Hematopoietic multipotent progenitor cell treated with erythropoietin and hydrocortisone succinate and interleukin-3 and kit ligand, for 8 days (in vitro differentiated cells): ENCODE results near the gene CHTF18.
"Not testable (repeated sequence)": the region's sequence is repeated elsewhere in the genome, so short reads cannot be mapped to it uniquely, and the experiment has no call there.

Experiments
- DNase-seq: peaks from one replicate; pipeline ENCODE4 v3.0.0-alpha.2; 2015

CHTF18 gene

GRCh38 chr16:788399-789126 lies at the start of gene CHTF18:
CHTF18 (plus strand) TSS chr16:788620; CDS start chr16:788685, 65 bp downstream.
- peak; percentile 89 for DNase-seq

DNA sequence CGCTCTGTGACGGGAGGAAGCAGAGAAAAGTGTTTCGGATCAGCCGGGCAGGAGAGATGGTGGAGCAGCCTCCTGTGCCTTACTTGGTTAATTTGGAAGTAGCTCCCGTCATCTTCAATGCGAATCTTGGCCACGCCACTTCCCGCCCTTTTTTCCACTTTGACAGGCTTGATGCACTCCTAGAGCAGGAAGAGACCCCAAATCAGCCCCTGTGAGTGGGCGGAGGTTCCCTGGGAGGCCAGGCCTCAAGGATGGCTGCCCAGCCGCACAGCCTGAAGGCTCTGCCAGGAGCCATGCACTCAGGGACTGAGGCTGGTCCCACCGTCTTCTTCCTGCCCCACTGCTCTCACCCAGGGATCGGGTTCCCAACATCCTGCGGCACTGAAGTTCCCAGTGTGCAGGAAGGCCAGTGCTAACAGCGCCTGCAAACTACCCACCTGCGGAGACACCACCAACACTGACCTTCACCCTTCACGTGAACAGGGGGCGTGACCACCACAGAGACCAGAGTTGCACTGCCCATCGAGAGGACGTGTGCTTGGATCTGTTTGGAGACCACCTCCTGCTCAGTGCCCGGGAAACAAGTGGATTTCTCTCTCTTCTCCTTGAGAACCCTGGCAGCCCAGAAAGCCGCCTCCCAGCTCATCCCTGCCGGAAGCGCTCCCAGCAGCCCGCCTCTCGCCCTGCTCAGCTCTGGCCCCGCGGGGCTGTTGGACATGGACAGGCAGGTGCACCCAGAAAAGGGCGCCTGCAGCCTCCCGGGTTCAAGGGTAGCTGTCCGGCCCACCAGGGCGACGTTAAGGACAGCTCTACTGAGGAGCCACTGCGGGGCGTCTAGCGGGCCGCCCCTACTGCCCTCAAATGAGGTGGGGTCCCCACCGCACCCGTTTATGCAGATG lies 48.6 kb upstream of the CHTF18 start:
- DNase-seq: no peak

DNA sequence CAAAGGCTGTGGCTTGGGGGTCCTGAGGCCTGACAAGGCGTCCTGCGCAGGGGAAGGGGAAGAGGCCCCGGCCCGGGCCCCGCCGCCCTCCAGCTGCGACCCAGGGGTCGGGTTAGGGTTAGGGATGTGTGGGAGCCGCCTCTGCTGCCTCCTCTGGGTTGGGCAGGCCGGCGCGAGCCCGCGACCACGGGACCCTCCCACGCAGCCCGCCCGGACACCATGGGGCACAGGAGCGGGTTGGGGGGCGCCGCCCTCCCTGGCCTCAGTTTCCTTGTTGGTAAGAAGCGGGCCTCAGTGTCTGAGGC lies 48.0 kb upstream of the CHTF18 start:
- no peak for DNase-seq

DNA sequence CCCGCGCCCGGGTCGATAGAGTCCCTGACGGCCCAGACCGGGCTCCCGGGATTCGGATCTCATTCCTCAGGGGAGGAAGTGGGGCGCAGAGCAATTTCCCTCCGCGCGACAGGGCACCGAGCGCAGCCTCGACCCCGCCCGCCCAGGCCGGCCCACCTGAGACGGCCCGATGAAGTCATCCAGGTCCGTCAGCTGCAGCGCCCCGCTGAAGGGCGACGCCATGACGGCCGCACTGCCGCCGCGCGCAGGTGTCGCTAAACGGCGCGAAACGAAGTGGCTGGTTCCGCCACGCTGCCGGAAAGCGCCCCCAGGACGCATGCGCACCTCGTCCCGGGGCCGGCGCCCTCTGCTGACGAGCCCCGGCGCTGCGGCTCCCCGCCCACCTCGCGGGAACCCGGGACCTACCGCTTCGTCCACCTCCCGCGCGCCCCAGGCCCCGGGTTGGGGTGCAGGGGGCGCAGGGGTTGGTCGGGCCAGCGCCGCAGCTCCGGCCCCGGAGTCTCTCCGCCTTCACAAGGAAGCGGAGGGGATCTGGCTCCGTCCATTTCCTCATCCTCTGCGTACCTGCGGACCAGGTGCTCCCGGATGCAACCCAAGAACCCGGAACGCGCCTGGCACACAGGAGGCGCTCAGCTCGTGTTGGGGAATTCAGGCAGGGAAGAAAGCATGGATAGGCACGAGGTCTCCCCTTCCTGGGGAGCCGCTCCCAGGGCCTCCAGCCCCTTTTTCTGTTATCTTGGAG lies 47.5 kb upstream of the CHTF18 start, which contains the start of gene CIAO3:
TSS of gene CIAO3 (minus strand) at position 234 of the 742 bp plus-strand sequence. CDS start at position 222, 12 bp downstream.
- peak; percentile 86 for DNase-seq

DNA sequence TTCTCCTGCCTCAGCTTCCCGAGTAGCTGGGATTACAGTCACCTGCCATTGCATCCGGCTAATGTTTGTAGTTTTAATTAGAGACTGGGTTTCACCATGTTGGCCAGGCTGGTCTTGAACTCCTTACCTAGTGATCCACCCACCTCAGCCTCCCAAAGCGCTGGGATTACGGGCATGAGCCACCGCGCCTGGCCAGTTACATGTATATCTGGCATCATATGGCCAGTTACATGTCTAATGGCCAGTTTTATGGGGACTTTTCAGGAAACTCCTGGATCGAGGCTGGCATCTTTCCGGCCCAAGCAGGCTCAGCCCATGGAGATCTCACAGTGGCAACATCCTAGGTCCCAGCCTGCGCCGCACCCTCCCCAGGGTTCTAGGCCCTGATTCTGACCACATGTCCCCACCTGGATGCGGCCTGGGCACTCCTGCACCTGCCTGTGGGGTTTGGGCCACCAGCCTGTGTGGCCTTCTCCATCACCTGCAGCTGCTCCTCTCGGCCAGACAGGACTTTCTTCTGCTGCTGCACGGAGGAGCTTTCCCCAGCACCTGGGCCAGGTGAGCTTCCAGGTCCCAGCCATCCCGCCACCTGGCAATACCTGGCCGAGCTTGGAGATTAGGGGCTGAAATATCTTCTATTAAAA lies 46.3 kb upstream of the CHTF18 start:
- DNase-seq: no peak

- DNase-seq: peak; percentile 59
These were observed 45.5 kb upstream of the CHTF18 start for GRCh38 chr16:742894-743293.

DNA sequence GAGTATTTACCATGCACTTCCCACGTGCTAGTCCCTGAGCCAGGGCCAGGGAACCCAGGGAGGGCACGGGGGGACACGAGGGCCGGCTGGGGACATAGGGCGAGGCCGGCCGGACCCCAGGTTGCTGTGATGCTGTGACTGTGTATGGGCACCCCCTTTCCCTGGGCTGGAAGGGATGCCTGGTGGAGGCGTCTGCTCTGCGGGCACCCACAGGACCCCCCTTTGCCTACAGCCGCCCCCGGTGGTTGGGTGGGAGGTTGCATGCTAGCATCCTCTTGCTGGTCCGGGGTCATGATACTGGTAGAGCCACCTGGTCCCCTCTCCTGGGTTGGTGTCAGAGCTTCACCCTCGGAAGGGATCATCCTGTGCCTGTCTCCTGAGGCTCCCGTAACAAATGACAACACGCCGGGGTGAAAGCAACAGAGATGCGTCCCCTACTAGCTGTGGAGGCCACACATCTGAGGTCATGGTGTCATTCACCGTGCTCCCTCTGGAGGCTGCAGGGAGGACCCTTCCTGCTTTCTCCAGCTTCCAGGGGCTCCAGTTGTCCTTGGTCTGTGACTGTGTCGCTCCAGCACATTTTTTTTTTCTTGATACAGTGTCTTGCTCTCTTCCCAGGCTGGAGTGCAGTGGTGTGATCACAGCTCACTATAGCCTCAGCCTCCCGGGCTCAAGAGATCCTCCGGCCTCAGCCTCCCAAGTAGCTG lies 44.5 kb upstream of the CHTF18 start:
- DNase-seq: no peak

GRCh38 chr16:745739-746138 lies 42.7 kb upstream of the CHTF18 start:
- DNase-seq: no peak

DNA sequence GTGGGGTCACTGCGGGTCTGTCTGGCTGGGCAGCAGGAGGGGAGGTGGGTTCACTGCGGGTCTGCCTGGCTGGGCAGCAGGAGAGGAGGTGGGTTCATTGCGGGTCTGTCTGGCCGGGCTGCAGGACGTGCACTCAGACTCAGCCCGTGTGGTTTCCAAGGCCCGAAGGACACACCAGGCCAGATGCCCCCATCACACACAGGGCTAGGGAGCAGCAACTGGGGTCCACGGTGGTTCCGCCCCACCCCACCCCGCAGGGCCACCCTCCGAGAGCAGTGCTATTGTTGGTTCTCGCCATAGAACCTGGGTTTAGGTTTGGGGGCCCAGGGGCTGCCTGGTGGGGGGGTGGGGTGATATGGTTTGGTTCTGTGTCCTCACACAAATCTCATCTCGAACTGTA lies 41.8 kb upstream of the CHTF18 start:
- no peak for DNase-seq

GRCh38 chr16:747978-748746 lies 40.3 kb upstream of the CHTF18 start:
- no peak for DNase-seq

- no peak for DNase-seq
These were observed 39.4 kb upstream of the CHTF18 start for GRCh38 chr16:749010-749409.

GRCh38 chr16:750485-750884 lies 37.9 kb upstream of the CHTF18 start:
- DNase-seq: no peak

DNA sequence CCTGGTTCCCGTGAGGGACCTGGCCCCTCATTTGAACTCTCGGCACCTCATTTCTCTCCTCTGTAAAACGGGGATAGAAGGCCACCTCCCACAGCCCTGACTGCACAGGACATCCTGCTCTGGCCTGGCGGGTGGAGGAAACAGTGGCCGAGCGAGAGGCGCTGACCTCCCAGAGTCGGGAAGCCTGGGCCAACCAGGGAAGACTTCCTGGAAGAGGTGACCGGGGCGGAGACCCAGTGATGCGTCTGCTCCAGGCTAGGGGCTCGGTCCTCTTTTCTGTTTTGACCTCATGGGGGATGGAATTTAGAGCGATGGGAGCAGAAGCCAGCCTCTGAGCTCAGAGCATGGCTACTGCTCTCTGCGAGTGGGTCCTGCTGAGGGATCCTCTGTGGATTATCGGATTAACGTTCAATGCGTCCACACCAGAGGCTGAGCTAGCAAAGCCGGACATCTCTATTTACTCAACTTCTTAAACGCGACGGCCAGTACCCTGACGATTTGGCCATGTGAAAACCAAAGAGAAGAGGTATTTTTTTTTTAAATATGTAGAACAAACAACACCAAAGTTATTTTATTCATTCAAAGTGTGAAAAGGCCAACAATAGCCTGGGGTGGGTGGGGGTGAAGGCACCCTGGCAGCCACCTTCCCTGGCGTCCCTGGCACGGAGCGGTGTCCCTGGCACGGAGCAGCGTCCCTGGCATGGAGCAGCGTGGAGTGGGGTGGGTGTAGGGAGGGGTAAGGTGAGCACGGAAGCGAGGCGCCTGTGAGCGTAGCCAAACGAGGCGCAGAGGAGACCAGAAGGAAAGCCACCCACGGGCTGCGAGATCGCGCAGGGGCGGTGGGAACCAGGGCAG lies 37.0 kb upstream of the CHTF18 start:
- DNase-seq: no peak

DNA sequence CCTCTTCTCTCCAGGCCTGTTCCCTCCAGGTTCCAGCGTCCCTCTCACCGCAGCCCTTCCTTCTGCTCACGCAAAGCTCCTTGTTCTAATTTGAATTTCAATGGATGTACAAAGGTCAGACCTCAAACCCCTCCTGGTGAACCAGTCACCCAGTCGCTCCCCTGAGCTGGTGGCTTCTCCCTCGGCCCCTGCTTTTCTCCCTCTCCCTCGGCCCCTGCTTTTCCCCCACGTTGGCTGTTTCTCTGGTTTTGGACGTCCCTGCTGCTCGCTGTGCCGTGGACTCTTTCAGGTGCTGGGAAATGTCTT lies 36.5 kb upstream of the CHTF18 start:
- DNase-seq: no peak

DNA sequence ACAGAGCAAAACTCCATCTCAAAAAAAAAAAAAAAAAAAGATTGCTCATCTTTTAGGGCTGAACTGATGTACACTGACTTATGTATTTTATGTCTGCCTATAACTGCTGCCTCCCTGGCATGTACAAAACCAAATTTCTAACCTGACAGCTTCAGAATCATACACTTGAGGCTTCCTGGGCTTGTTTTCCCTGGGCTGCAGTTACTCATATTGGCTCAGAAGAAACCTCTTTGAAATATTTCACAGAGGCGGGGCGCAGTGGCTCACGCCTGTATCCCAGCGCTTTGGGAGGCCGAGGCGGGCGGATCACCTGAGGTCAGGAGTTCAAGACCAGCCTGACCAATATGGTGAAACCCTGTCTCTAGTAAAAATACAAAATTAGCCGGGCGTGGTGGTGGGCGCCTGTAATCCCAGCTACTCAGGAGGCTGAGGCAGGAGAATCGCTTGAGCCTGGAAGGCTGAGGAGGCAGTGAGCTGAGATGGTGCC lies 34.3 kb upstream of the CHTF18 start:
- not testable (repeated sequence) for DNase-seq

- no peak for DNase-seq
These were observed 33.8 kb upstream of the CHTF18 start for GRCh38 chr16:754656-755055.

DNA sequence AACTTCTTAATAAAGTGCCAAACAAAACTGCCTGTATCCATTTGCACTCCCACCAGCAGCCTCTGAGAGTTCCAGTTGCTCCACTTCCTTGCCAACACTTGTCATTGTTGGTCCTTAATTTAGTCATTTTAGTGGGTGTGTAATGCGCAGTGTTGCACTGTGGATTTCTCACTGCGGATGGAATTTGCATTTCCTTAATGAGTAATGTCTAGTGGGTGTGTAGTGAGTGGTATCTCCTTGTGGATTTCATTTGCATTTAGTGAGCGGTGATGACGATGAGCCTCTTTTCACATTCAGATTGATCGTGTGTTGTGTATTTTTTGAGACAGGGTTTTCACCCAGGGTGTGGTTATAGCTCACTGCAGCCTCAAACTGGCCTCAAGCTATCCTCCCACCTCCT lies 32.0 kb upstream of the CHTF18 start:
- DNase-seq: no peak

GRCh38 chr16:759110-759910 lies 29.1 kb upstream of the CHTF18 start:
- DNase-seq: no peak

DNA sequence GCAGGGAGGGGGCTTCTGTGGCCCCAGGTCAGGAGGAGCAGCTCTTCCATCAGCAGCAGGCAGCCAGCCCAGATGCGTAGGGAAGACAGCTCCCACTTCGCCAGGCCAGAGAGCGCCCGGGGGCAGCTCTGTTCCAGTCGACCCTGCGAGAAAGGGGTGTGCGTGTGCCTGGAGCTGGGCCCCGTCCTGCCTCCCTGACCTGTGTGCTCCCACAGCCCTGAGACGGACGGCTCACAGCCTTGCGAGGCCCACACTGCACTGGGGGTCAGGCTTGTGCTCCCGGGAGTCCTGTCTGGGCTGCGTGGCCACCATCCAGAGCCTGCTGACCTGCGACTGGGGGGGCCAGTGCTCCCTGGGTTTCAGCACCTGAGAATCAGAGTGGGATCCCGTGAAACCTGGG lies 28.4 kb upstream of the CHTF18 start:
- DNase-seq: no peak
